WTC11 (cell line): ENCODE measurements around the gene YTHDC2. TPM values are rescaled to one million over a fixed set of nuclear protein-coding genes. Genes with fewer than 3 reads are reported as not detected.

Experiments
- CBFB ChIP-seq: sonication (generic); formaldehyde crosslinking; IDR thresholded peaks from 2 replicates; pipeline ENCODE4 v1.8.1; 2022; ENCODE audit warnings: mild to moderate bottlenecking, low read depth, missing genetic modification reagents
- CREB1 ChIP-seq: sonication (generic); formaldehyde crosslinking; IDR thresholded peaks from 2 replicates; pipeline ENCODE4 v1.8.0; 2023; ENCODE audit warnings: mild to moderate bottlenecking, missing genetic modification reagents
- FOXJ3 ChIP-seq: sonication (generic); formaldehyde crosslinking; IDR thresholded peaks from 2 replicates; pipeline ENCODE4 v1.9.0; 2021; ENCODE audit warnings: missing genetic modification reagents, mild to moderate bottlenecking, borderline replicate concordance
- HMGA2 ChIP-seq: fragments of 250-450 bp; sonication (Bioruptor Pico); IDR thresholded peaks from 2 replicates; pipeline ENCODE4 v1.4.0; 2021; ENCODE audit warnings: mild to moderate bottlenecking, moderate library complexity
- JAZF1 ChIP-seq: fragments of 250-450 bp; sonication (Bioruptor Pico); IDR thresholded peaks from 2 replicates; pipeline ENCODE4 v1.9.0; 2021; ENCODE audit warnings: moderate library complexity, mild to moderate bottlenecking, inconsistent platforms
- ZNF121 ChIP-seq: sonication (generic); formaldehyde crosslinking; IDR thresholded peaks from 2 replicates; pipeline ENCODE4 v1.8.0; 2023; ENCODE audit warnings: missing genetic modification reagents
- ZNF416 ChIP-seq: fragments of 250-450 bp; sonication (Bioruptor Pico); IDR thresholded peaks from 2 replicates; pipeline ENCODE4 v1.9.0; 2021; ENCODE audit warnings: mild to moderate bottlenecking, inconsistent platforms
- total RNA-seq: library from RNA; stranded (reverse); gene quantifications from 3 replicates; pipeline ENCODE4 v1.2.3, GENCODE V29; 2021
- TF ChIP-seq, protein P1 (sequence below): fragments of 250-450 bp; sonication (Bioruptor Pico); IDR thresholded peaks from 2 replicates; pipeline ENCODE4 v1.9.0; 2021; ENCODE audit warnings: mild to moderate bottlenecking
- TF ChIP-seq, protein P2 (sequence below): sonication (generic); formaldehyde crosslinking; conservative IDR thresholded peaks from 2 replicates; pipeline ENCODE4 v1.8.1; 2023; ENCODE audit warnings: mild to moderate bottlenecking, low read depth, missing genetic modification reagents, moderate library complexity
- TF ChIP-seq, protein P3 (sequence below): sonication (generic); formaldehyde crosslinking; IDR thresholded peaks from 2 replicates; pipeline ENCODE4 v1.8.1; 2022; ENCODE audit warnings: mild to moderate bottlenecking, missing genetic modification reagents, moderate library complexity, borderline replicate concordance
- TF ChIP-seq, protein P4 (sequence below): fragments of 250-450 bp; sonication (Bioruptor Pico); IDR thresholded peaks from 2 replicates; pipeline ENCODE4 v2.1.2; 2022; ENCODE audit warnings: mild to moderate bottlenecking, moderate library complexity
- TF ChIP-seq, protein P5 (sequence below): fragments of 250-450 bp; sonication (Bioruptor Pico); IDR thresholded peaks from 2 replicates; pipeline ENCODE4 v1.9.0; 2021; ENCODE audit warnings: mild to moderate bottlenecking, borderline replicate concordance
- TF ChIP-seq, protein P6 (sequence below): fragments of 200-600 bp; IDR thresholded peaks from 2 replicates; pipeline ENCODE4 v1.8.0; 2022; ENCODE audit warnings: antibody characterized with exemption

The YTHDC2 gene
- total RNA-seq, 1 experiment from 2014 or later: 21.6 TPM

DNA sequence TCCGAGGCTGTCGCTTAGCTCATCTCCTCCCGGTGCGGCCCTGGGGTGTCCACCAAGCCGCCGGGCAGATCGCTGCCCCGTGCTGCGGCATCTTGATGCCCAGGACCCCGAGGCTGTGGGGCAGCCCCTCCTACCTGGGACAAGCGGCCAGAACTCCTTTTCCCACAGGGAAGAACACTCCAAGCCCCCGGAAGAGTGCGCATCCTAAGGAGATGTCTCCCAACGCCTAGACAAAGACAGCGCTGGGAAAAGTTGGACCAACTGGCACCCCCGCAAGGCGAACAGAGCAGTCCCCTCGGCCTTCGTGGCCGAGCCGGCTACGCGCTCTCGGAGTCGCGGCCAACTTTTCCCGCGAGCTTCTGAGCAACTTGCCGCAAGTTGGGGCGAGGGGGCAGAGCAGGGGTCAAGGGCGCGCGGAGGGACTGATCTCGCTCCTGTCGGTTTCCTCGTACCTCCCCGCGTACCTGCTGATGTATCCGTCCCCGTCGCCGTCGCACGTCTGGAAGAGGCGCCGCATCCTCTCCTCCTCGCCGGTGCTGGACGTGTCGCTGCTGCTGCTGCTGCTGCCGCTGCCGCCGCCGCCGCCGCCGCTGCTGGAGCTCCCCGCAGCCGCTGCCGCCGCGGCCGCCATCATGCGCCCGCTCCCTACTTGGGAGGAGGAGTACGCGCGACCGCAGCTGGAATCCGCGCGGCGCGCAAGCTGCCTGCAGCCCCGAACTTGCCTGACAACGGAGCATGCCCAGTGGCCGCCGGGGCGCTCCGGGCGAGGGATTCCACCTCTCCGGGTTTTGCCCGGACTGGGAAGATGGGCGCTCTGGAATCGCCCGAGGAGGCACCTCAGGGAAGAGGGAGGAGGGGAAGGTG, 25.5 kb upstream of the YTHDC2 start, which contains the start of gene MCC (continued):
- TF ChIP-seq, protein P1, sequence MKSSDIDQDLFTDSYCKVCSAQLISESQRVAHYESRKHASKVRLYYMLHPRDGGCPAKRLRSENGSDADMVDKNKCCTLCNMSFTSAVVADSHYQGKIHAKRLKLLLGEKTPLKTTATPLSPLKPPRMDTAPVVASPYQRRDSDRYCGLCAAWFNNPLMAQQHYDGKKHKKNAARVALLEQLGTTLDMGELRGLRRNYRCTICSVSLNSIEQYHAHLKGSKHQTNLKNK (CRISPR knock-in tag): no peak
- TF ChIP-seq ZNF121 (no peak), FOXJ3 (CRISPR knock-in tag) (no peak), CREB1 (no peak), HMGA2 (CRISPR knock-in tag) (no peak), JAZF1 (CRISPR knock-in tag) (no peak), ZNF416 (CRISPR knock-in tag) (no peak), CBFB (CRISPR knock-in tag) (no peak; the same call in 1 of the 2 replicates)
- TF ChIP-seq, protein P2, sequence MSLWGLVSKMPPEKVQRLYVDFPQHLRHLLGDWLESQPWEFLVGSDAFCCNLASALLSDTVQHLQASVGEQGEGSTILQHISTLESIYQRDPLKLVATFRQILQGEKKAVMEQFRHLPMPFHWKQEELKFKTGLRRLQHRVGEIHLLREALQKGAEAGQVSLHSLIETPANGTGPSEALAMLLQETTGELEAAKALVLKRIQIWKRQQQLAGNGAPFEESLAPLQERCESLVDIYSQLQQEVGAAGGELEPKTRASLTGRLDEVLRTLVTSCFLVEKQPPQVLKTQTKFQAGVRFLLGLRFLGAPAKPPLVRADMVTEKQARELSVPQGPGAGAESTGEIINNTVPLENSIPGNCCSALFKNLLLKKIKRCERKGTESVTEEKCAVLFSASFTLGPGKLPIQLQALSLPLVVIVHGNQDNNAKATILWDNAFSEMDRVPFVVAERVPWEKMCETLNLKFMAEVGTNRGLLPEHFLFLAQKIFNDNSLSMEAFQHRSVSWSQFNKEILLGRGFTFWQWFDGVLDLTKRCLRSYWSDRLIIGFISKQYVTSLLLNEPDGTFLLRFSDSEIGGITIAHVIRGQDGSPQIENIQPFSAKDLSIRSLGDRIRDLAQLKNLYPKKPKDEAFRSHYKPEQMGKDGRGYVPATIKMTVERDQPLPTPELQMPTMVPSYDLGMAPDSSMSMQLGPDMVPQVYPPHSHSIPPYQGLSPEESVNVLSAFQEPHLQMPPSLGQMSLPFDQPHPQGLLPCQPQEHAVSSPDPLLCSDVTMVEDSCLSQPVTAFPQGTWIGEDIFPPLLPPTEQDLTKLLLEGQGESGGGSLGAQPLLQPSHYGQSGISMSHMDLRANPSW (CRISPR knock-in tag): no peak
- TF ChIP-seq, protein P3, sequence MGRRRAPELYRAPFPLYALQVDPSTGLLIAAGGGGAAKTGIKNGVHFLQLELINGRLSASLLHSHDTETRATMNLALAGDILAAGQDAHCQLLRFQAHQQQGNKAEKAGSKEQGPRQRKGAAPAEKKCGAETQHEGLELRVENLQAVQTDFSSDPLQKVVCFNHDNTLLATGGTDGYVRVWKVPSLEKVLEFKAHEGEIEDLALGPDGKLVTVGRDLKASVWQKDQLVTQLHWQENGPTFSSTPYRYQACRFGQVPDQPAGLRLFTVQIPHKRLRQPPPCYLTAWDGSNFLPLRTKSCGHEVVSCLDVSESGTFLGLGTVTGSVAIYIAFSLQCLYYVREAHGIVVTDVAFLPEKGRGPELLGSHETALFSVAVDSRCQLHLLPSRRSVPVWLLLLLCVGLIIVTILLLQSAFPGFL (CRISPR knock-in tag): no peak
- TF ChIP-seq, protein P4, sequence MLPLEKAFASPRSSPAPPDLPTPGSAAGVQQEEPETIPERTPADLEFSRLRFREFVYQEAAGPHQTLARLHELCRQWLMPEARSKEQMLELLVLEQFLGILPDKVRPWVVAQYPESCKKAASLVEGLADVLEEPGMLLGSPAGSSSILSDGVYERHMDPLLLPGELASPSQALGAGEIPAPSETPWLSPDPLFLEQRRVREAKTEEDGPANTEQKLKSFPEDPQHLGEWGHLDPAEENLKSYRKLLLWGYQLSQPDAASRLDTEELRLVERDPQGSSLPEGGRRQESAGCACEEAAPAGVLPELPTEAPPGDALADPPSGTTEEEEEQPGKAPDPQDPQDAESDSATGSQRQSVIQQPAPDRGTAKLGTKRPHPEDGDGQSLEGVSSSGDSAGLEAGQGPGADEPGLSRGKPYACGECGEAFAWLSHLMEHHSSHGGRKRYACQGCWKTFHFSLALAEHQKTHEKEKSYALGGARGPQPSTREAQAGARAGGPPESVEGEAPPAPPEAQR: no peak
- TF ChIP-seq, protein P5, sequence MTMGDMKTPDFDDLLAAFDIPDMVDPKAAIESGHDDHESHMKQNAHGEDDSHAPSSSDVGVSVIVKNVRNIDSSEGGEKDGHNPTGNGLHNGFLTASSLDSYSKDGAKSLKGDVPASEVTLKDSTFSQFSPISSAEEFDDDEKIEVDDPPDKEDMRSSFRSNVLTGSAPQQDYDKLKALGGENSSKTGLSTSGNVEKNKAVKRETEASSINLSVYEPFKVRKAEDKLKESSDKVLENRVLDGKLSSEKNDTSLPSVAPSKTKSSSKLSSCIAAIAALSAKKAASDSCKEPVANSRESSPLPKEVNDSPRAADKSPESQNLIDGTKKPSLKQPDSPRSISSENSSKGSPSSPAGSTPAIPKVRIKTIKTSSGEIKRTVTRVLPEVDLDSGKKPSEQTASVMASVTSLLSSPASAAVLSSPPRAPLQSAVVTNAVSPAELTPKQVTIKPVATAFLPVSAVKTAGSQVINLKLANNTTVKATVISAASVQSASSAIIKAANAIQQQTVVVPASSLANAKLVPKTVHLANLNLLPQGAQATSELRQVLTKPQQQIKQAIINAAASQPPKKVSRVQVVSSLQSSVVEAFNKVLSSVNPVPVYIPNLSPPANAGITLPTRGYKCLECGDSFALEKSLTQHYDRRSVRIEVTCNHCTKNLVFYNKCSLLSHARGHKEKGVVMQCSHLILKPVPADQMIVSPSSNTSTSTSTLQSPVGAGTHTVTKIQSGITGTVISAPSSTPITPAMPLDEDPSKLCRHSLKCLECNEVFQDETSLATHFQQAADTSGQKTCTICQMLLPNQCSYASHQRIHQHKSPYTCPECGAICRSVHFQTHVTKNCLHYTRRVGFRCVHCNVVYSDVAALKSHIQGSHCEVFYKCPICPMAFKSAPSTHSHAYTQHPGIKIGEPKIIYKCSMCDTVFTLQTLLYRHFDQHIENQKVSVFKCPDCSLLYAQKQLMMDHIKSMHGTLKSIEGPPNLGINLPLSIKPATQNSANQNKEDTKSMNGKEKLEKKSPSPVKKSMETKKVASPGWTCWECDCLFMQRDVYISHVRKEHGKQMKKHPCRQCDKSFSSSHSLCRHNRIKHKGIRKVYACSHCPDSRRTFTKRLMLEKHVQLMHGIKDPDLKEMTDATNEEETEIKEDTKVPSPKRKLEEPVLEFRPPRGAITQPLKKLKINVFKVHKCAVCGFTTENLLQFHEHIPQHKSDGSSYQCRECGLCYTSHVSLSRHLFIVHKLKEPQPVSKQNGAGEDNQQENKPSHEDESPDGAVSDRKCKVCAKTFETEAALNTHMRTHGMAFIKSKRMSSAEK: no peak
- TF ChIP-seq, protein P6, sequence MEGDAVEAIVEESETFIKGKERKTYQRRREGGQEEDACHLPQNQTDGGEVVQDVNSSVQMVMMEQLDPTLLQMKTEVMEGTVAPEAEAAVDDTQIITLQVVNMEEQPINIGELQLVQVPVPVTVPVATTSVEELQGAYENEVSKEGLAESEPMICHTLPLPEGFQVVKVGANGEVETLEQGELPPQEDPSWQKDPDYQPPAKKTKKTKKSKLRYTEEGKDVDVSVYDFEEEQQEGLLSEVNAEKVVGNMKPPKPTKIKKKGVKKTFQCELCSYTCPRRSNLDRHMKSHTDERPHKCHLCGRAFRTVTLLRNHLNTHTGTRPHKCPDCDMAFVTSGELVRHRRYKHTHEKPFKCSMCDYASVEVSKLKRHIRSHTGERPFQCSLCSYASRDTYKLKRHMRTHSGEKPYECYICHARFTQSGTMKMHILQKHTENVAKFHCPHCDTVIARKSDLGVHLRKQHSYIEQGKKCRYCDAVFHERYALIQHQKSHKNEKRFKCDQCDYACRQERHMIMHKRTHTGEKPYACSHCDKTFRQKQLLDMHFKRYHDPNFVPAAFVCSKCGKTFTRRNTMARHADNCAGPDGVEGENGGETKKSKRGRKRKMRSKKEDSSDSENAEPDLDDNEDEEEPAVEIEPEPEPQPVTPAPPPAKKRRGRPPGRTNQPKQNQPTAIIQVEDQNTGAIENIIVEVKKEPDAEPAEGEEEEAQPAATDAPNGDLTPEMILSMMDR: no peak
- TF ChIP-seq, all 79 proteins: peak for 24
